PFSK-1 (cell line): ENCODE measurements around the gene LBHD1.

Experiments
- FOXP2 ChIP-seq: optimal IDR thresholded peaks from 2 replicates; pipeline ENCODE3; 2011; ENCODE audit warnings: borderline replicate concordance, control low read depth, inconsistent platforms; ENCODE audit not compliant: insufficient read depth; ENCODE audit errors: extremely low read length, extremely low read depth
- POLR2AphosphoS5 ChIP-seq: IDR thresholded peaks from 2 replicates; pipeline ENCODE4 v1.6.1; 2012; ENCODE audit warnings: low read depth, mild to moderate bottlenecking, control low read depth, low read length, moderate library complexity
- REST ChIP-seq, 2 experiments: IDR thresholded peaks; 2 replicates each; pipeline versions ENCODE4 v1.6.1 to v1.8.0; 2011 to 2012; ENCODE audit warnings: low read depth in 2 of 2, low read length in 2 of 2, control low read depth in 1 of 2, inconsistent platforms in 1 of 2, mild to moderate bottlenecking in 1 of 2, moderate library complexity in 1 of 2; ENCODE audit not compliant: insufficient read depth in 1 of 2
- SIN3A ChIP-seq: IDR thresholded peaks from 2 replicates; pipeline ENCODE4 v1.6.1; 2012; ENCODE audit warnings: mild to moderate bottlenecking, low read length, moderate library complexity, borderline replicate concordance; ENCODE audit not compliant: insufficient read depth
- TAF1 ChIP-seq: IDR thresholded peaks from 2 replicates; pipeline ENCODE4 v1.6.1; 2012; ENCODE audit warnings: low read length, control low read depth, borderline replicate concordance; ENCODE audit not compliant: insufficient read depth

GRCh38 chr11:62613291-62613778 is 58.7 kb downstream of the LBHD1 start:
- TF ChIP-seq POLR2AphosphoS5 (no peak), REST (IDR thresholded peaks at IDR 0.05; ENCODE audit: insufficient read depth in 1 of 2, low read depth in 2 of 2, low read length in 2 of 2) (no peak), SIN3A (no peak), TAF1 (no peak), FOXP2 (no peak)
